Nephron progenitor cell (in vitro differentiated cells): ENCODE results near the gene MTIF2.
"Not testable (repeated sequence)": the region's sequence is repeated elsewhere in the genome, so short reads cannot be mapped to it uniquely, and the experiment has no call there.

ENCODE experiments used
- DNase-seq: peaks from one replicate; pipeline ENCODE4 v3.0.0; 2021
- H3K27ac Mint-ChIP-seq: 2 replicates; pipeline ENCODE4 v1.8.0; 2021; ENCODE audit warnings: mild to moderate bottlenecking, moderate library complexity, mixed read lengths
- H3K27me3 Mint-ChIP-seq: 2 replicates; pipeline ENCODE4 v1.8.0; 2021; ENCODE audit warnings: mild to moderate bottlenecking, low read depth, mixed read lengths; ENCODE audit not compliant: poor library complexity
- H3K36me3 Mint-ChIP-seq: 2 replicates; pipeline ENCODE4 v1.8.0; 2021; ENCODE audit warnings: low read depth, mixed read lengths
- H3K4me1 Mint-ChIP-seq: 2 replicates; pipeline ENCODE4 v1.8.0; 2021; ENCODE audit warnings: mixed read lengths
- H3K4me3 Mint-ChIP-seq: 2 replicates; pipeline ENCODE4 v1.8.0; 2021; ENCODE audit warnings: mild to moderate bottlenecking, moderate library complexity, mixed read lengths
- H3K9me3 Mint-ChIP-seq: 2 replicates; pipeline ENCODE4 v1.8.0; 2021; ENCODE audit warnings: mild to moderate bottlenecking, moderate library complexity, mixed read lengths
- TF ChIP-seq, protein P1 (sequence below): fragments of 200-600 bp; sonication (generic); IDR thresholded peaks from 2 replicates; pipeline ENCODE4 v1.5.0; 2021; ENCODE audit warnings: antibody characterized with exemption

Gene MTIF2

DNA sequence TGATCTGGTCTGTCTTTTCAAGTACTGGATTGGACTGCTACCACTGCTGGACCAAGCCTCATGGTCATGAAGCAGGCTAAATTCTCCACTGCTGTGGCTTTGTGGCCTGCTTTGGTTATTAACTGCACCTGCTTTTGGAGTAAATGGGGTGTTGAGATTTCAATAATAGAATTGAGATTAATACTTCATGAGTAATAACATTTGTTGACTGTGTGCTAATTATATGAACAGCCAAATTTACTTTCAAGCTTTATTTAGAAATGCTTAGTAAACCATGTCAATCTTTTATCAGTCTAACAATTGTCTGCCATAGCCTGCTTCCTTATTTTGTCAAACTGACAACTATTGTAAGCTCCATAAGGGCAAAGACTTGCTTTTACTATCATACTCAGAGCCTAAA lies 27.4 kb upstream of the MTIF2 start:
- Mint-ChIP-seq H3K27me3 (no peaks in the 10 kb centered on the region), H3K27ac (peak overlapping the region; percentile 59), H3K4me1 (no peaks in the 10 kb centered on the region), H3K9me3 (no peaks in the 10 kb centered on the region), H3K4me3 (no peak overlapping the region), H3K36me3 (peaks cover 33% of the 10 kb centered on the region)
- TF ChIP-seq, protein P1, sequence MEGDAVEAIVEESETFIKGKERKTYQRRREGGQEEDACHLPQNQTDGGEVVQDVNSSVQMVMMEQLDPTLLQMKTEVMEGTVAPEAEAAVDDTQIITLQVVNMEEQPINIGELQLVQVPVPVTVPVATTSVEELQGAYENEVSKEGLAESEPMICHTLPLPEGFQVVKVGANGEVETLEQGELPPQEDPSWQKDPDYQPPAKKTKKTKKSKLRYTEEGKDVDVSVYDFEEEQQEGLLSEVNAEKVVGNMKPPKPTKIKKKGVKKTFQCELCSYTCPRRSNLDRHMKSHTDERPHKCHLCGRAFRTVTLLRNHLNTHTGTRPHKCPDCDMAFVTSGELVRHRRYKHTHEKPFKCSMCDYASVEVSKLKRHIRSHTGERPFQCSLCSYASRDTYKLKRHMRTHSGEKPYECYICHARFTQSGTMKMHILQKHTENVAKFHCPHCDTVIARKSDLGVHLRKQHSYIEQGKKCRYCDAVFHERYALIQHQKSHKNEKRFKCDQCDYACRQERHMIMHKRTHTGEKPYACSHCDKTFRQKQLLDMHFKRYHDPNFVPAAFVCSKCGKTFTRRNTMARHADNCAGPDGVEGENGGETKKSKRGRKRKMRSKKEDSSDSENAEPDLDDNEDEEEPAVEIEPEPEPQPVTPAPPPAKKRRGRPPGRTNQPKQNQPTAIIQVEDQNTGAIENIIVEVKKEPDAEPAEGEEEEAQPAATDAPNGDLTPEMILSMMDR, result no peak
- DNase-seq, result no peak

DNA sequence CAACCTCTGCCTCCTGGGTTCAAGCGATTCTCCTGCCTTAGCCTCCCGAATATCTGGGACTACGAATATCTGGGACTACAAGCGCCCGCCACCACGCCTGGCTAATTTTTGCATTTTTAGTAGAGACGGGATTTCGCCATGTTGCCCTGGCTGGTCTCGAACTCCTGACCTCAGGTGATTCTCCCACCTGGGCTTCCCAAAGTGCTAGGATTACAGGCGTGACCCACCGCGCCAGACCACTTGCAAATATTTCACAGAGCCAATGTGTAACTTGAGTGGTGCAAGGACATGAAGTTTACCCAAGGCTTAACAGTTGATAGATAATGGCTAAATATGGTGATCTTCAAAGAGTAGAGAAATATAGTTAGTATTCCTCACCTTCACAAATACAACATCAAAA lies 14.1 kb upstream of the MTIF2 start:
- TF ChIP-seq, protein P1, result no peak
- H3K9me3 Mint-ChIP-seq, result no peaks in the 10 kb centered on the region
- H3K4me1 Mint-ChIP-seq, result peaks cover 38% of the 10 kb centered on the region
- DNase-seq, result no peak
- peaks cover 6% of the 10 kb centered on the region for H3K27me3 Mint-ChIP-seq
- peaks cover 23% of the 10 kb centered on the region for H3K36me3 Mint-ChIP-seq
- peak overlapping the region; percentile 59 for H3K4me3 Mint-ChIP-seq
- no peak overlapping the region for H3K27ac Mint-ChIP-seq

DNA sequence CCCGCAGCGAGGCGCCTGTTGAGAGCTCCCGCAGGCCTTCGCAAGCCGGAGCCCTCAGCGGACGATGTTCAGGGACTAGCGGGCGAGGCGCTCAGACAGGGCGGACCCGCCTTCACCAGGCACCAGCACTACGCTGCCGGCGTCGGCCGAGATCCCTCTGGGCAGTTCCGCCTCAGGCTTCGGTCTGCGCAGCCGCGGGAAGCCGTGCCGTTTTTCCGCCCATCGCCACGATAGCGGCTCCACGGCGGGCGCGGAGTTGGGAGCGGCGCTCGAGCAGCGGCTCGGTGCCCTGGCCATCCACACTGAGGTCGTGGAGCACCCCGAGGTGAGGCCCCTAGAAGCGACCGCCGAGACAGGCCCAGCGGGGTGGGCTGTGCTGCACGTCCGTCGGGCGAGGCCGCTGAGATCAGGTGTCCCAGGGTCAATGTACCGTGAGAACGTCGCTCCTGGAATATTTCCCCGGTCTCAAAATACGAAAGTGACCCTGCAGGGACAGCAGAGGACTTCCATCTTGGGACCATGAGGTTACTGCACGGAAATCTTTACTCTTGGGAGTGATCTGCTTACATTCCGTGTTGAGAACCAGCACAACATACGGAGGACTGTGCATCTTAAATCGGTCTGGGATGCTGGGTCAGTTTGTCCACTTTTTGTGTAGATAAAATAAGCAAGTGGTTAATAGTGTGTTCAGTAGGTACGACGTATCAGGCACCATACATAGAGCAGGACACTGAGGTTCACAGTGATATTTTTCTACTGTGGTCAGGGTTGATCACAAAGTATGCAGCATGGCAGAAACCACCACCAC lies 13.3 kb upstream of the MTIF2 start:
- peak; percentile 85 for DNase-seq
- H3K4me3 Mint-ChIP-seq, result peak overlapping the region; percentile 83
- no peaks in the 10 kb centered on the region for H3K9me3 Mint-ChIP-seq
- peak overlapping the region; percentile 95 for H3K27ac Mint-ChIP-seq
- TF ChIP-seq, protein P1, result no peak
- H3K4me1 Mint-ChIP-seq, result peaks cover 38% of the 10 kb centered on the region
- H3K27me3 Mint-ChIP-seq, result peaks cover 8% of the 10 kb centered on the region
- H3K36me3 Mint-ChIP-seq, result peaks cover 20% of the 10 kb centered on the region

DNA sequence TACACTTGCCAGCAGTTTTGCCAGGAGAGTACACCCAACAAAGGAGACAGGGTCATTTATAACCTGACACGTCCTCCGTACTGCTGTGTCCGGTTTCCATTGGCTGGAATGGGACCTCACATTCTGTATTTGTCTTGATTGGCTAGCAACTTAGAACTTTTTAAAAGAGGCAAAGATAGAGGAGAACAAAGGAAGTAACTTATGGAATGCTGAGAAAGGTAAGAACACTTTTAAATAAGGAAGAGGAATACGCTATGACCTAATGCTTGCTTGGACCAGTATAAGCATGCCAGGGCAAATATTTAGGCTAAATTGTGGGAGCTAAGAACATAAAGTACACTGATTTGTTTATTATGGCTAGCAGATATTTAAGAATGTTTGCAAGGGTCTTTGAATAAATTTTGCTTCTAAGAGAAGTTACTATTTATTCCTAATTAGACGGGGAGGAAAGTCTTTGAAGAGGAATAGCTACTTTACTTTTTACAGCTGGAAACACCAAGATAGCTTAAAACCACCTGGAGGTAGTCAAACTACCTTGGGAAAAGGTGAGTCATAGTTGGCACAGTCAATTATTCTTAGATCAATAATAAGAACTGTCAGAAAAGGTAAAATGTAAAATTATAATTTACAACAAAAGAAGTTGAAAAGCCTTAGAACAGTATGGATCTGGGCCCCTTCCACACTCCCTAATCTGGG lies 12.0 kb upstream of the MTIF2 start:
- not testable (repeated sequence) for H3K27me3 Mint-ChIP-seq, H3K9me3 Mint-ChIP-seq, DNase-seq, H3K36me3 Mint-ChIP-seq
- Mint-ChIP-seq H3K4me1 (peaks cover 38% of the 10 kb centered on the region), H3K27ac (peak overlapping the region; percentile 76), H3K4me3 (peak overlapping the region; percentile 69)

DNA sequence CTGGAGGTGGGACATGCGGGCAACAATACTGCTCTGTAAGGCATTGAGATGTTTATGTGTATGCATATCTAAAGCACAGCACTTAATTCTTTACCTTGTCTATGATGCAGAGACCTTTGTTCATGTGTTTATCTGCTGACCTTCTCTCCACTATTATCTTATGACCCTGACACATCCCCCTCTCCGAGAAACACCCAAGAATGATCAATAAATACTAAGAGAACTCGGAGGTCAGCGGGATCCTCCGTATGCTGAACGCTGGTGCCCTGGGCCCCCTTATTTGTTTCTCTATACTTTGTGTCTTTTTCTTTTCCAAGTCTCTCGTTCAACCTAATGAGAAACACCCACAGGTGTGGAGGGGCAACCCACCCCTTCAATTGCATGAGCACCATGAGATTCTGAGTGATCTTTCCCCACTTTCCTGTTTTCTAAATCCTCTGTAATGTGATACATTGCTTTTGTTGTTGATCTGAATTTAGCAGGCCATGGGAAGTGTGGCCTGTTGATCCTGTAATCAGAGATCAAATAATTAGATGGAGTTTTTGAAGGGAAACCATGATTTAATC lies 10.9 kb upstream of the MTIF2 start:
- H3K9me3 Mint-ChIP-seq, H3K36me3 Mint-ChIP-seq, H3K27me3 Mint-ChIP-seq, DNase-seq: not testable (repeated sequence)
- H3K27ac Mint-ChIP-seq, result peak overlapping the region; percentile 16
- peak overlapping the region; percentile 40 for H3K4me3 Mint-ChIP-seq
- H3K4me1 Mint-ChIP-seq, result peaks cover 38% of the 10 kb centered on the region

DNA sequence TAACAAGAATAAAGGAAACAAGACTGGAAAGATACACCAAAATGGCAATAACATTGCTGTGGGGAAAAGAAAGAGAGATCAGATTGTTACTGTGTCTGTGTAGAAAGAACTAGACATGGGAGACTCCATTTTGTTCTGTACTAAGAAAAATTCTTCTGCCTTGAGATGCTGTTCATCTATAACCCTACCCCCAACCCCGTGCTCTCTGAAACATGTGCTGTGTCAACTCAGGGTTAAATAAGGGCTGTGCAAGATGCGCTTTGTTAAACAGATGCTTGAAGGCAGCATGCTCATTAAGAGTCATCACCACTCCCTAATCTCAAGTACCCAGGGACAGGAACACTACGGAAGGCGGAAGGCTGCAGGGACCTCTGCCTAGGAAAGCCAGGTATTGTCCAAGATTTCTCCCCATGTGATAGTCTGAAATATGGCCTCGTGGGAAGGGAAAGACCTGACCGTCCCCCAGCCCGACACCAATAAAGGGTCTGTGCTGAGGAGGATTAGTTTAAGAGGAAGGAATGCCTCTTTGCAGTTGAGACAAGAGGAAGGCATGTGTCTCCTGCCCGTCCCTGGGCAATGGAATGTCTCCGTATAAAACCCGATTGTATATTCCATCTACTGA lies 10.3 kb upstream of the MTIF2 start:
- Mint-ChIP-seq H3K4me1 (peaks cover 38% of the 10 kb centered on the region), H3K4me3 (peak overlapping the region; percentile 44), H3K27ac (peak overlapping the region; percentile 78)
- not testable (repeated sequence) for H3K9me3 Mint-ChIP-seq, H3K27me3 Mint-ChIP-seq, H3K36me3 Mint-ChIP-seq, DNase-seq

DNA sequence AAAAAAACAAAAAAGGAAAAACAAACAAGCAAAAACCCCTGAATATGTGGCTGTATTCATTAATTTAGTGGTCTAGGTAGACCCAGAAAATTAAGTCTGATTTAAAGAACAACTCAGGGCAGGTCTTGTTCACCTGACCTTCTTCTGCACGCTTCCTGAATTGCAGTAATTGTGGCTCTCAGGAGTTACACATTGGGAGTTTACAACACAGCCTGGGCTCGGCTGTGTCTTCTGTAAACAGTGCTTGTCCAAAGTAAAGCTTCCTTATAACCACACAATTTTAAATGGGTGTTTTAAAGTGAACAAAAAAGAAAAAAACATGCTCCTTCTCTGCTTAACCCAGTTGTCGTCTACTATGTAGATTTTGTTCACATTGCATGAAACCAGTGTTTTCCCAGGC lies 8.3 kb upstream of the MTIF2 start:
- Mint-ChIP-seq H3K4me3 (no peak overlapping the region), H3K4me1 (peaks cover 28% of the 10 kb centered on the region), H3K36me3 (no peaks in the 10 kb centered on the region), H3K27ac (no peak overlapping the region), H3K9me3 (no peaks in the 10 kb centered on the region), H3K27me3 (peaks cover 7% of the 10 kb centered on the region)
- TF ChIP-seq, protein P1, result no peak
- no peak for DNase-seq

DNA sequence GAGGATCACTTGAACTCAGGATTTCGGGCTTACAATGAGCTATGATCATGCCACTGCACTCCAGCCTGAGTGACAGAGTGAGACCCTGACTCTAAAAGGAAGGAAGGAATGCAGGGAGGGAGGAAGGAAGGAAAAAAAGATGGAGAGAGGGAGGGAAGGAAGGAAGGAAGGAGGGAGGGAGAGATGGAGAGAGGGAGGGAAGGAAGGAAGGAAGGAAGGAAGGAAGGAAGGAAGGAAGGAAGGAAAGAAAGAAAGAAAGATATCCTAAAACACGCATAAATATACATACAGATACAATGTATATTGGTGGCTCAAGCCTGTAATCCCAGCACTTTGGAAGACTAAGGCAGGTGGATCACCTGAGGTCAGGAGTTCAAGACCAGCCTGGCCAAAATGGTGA lies 5.3 kb upstream of the MTIF2 start:
- not testable (repeated sequence) for DNase-seq, H3K27ac Mint-ChIP-seq, H3K27me3 Mint-ChIP-seq, H3K9me3 Mint-ChIP-seq, H3K36me3 Mint-ChIP-seq, H3K4me3 Mint-ChIP-seq
- H3K4me1 Mint-ChIP-seq, result peaks cover 18% of the 10 kb centered on the region
